ENCODE results near the gene CGB5. TPM values are rescaled to one million over a fixed set of nuclear protein-coding genes. Genes with fewer than 3 reads are reported as not detected.

Gene CGB5
- total and polyA plus RNA-seq, 2 experiments from 2014 or later = not detected

DNA sequence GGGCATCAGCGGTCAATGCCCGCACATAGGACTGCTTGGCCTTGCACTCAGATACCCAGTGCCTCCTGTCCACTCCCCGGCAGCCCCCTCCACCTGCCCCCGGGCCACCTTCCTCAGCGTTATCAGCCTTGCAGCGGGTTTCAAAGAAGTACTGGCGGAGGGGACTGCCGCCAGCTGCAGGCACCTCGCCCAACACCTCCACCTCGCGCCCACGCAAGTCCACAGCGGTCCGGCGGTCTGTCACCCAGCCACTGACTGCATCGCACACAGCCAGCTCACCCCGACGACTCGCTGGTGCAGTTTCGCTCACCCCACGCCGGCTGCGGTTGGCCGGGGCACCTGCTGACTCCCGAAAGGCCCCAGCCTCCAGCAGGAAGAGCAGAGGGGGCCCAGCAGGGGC, 17.8 kb downstream of the CGB5 start:
- no peak overlapping the region for H3K4me3 ChIP-seq
- H3K79me2 ChIP-seq (replicated peaks; ENCODE audit: insufficient read depth) = no peaks in the 10 kb centered on the region
- TF ChIP-seq, protein P1, sequence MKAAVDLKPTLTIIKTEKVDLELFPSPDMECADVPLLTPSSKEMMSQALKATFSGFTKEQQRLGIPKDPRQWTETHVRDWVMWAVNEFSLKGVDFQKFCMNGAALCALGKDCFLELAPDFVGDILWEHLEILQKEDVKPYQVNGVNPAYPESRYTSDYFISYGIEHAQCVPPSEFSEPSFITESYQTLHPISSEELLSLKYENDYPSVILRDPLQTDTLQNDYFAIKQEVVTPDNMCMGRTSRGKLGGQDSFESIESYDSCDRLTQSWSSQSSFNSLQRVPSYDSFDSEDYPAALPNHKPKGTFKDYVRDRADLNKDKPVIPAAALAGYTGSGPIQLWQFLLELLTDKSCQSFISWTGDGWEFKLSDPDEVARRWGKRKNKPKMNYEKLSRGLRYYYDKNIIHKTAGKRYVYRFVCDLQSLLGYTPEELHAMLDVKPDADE (IDR thresholded peaks at IDR 0.05) = no peak
- TF ChIP-seq POLR2AphosphoS5 (IDR thresholded peaks at IDR 0.05; ENCODE audit: low read depth) (no peak), JUNB (IDR thresholded peaks at IDR 0.05; ENCODE audit: unreplicated experiment) (no peak), EZH2 (IDR thresholded peaks at IDR 0.05; ENCODE audit: low read depth, unreplicated experiment) (no peak), ZNF114 (CRISPR knock-in tag; IDR thresholded peaks at IDR 0.05) (no peak), CREB1 (CRISPR knock-in tag; IDR thresholded peaks at IDR 0.05; ENCODE audit: low read depth) (no peak), NANOG (IDR thresholded peaks at IDR 0.05; ENCODE audit: borderline replicate concordance) (no peak), STAT1 (IDR thresholded peaks at IDR 0.05; ENCODE audit: unreplicated experiment) (no peak), ZNF331 (CRISPR knock-in tag; IDR thresholded peaks at IDR 0.05; ENCODE audit: low read depth) (no peak), EZH2phosphoT487 (IDR thresholded peaks at IDR 0.05; ENCODE audit: unreplicated experiment) (no peak)
- TF ChIP-seq, protein P2, sequence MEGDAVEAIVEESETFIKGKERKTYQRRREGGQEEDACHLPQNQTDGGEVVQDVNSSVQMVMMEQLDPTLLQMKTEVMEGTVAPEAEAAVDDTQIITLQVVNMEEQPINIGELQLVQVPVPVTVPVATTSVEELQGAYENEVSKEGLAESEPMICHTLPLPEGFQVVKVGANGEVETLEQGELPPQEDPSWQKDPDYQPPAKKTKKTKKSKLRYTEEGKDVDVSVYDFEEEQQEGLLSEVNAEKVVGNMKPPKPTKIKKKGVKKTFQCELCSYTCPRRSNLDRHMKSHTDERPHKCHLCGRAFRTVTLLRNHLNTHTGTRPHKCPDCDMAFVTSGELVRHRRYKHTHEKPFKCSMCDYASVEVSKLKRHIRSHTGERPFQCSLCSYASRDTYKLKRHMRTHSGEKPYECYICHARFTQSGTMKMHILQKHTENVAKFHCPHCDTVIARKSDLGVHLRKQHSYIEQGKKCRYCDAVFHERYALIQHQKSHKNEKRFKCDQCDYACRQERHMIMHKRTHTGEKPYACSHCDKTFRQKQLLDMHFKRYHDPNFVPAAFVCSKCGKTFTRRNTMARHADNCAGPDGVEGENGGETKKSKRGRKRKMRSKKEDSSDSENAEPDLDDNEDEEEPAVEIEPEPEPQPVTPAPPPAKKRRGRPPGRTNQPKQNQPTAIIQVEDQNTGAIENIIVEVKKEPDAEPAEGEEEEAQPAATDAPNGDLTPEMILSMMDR (conservative IDR thresholded peaks at IDR 0.05; ENCODE audit: low read depth in 2 of 2) = no peak
- TF ChIP-seq, protein P3, sequence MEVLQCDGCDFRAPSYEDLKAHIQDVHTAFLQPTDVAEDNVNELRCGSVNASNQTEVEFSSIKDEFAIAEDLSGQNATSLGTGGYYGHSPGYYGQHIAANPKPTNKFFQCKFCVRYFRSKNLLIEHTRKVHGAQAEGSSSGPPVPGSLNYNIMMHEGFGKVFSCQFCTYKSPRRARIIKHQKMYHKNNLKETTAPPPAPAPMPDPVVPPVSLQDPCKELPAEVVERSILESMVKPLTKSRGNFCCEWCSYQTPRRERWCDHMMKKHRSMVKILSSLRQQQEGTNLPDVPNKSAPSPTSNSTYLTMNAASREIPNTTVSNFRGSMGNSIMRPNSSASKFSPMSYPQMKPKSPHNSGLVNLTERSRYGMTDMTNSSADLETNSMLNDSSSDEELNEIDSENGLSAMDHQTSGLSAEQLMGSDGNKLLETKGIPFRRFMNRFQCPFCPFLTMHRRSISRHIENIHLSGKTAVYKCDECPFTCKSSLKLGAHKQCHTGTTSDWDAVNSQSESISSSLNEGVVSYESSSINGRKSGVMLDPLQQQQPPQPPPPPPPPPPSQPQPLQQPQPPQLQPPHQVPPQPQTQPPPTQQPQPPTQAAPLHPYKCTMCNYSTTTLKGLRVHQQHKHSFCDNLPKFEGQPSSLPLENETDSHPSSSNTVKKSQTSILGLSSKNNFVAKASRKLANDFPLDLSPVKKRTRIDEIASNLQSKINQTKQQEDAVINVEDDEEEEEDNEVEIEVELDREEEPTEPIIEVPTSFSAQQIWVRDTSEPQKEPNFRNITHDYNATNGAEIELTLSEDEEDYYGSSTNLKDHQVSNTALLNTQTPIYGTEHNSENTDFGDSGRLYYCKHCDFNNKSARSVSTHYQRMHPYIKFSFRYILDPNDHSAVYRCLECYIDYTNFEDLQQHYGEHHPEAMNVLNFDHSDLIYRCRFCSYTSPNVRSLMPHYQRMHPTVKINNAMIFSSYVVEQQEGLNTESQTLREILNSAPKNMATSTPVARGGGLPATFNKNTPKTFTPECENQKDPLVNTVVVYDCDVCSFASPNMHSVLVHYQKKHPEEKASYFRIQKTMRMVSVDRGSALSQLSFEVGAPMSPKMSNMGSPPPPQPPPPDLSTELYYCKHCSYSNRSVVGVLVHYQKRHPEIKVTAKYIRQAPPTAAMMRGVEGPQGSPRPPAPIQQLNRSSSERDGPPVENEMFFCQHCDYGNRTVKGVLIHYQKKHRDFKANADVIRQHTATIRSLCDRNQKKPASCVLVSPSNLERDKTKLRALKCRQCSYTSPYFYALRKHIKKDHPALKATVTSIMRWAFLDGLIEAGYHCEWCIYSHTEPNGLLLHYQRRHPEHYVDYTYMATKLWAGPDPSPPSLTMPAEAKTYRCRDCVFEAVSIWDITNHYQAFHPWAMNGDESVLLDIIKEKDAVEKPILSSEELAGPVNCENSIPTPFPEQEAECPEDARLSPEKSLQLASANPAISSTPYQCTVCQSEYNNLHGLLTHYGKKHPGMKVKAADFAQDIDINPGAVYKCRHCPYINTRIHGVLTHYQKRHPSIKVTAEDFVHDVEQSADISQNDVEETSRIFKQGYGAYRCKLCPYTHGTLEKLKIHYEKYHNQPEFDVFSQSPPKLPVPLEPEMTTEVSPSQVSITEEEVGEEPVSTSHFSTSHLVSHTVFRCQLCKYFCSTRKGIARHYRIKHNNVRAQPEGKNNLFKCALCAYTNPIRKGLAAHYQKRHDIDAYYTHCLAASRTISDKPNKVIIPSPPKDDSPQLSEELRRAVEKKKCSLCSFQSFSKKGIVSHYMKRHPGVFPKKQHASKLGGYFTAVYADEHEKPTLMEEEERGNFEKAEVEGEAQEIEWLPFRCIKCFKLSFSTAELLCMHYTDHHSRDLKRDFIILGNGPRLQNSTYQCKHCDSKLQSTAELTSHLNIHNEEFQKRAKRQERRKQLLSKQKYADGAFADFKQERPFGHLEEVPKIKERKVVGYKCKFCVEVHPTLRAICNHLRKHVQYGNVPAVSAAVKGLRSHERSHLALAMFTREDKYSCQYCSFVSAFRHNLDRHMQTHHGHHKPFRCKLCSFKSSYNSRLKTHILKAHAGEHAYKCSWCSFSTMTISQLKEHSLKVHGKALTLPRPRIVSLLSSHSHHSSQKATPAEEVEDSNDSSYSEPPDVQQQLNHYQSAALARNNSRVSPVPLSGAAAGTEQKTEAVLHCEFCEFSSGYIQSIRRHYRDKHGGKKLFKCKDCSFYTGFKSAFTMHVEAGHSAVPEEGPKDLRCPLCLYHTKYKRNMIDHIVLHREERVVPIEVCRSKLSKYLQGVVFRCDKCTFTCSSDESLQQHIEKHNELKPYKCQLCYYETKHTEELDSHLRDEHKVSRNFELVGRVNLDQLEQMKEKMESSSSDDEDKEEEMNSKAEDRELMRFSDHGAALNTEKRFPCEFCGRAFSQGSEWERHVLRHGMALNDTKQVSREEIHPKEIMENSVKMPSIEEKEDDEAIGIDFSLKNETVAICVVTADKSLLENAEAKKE (CRISPR knock-in tag; IDR thresholded peaks at IDR 0.05) = no peak
- TF ChIP-seq, protein P4, sequence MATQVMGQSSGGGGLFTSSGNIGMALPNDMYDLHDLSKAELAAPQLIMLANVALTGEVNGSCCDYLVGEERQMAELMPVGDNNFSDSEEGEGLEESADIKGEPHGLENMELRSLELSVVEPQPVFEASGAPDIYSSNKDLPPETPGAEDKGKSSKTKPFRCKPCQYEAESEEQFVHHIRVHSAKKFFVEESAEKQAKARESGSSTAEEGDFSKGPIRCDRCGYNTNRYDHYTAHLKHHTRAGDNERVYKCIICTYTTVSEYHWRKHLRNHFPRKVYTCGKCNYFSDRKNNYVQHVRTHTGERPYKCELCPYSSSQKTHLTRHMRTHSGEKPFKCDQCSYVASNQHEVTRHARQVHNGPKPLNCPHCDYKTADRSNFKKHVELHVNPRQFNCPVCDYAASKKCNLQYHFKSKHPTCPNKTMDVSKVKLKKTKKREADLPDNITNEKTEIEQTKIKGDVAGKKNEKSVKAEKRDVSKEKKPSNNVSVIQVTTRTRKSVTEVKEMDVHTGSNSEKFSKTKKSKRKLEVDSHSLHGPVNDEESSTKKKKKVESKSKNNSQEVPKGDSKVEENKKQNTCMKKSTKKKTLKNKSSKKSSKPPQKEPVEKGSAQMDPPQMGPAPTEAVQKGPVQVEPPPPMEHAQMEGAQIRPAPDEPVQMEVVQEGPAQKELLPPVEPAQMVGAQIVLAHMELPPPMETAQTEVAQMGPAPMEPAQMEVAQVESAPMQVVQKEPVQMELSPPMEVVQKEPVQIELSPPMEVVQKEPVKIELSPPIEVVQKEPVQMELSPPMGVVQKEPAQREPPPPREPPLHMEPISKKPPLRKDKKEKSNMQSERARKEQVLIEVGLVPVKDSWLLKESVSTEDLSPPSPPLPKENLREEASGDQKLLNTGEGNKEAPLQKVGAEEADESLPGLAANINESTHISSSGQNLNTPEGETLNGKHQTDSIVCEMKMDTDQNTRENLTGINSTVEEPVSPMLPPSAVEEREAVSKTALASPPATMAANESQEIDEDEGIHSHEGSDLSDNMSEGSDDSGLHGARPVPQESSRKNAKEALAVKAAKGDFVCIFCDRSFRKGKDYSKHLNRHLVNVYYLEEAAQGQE (IDR thresholded peaks at IDR 0.05; ENCODE audit: unreplicated experiment) = no peak
- H2AFZ ChIP-seq = no peak overlapping the region
- no peak overlapping the region for H3K4me2 ChIP-seq
- H3F3A ChIP-seq (replicated peaks; ENCODE audit: low read depth) = no peaks in the 10 kb centered on the region
- H3K9me3 Mint-ChIP-seq = no peaks in the 10 kb centered on the region; the same call in 2 of the 3 replicates
- H3K9me2 ChIP-seq (ENCODE audit: insufficient read depth) = no peaks in the 10 kb centered on the region
- H3K4me3 Mint-ChIP-seq = no peak overlapping the region
- DNase-seq (ENCODE audit: low spot score) (no peak), ATAC-seq (no peak)
- no peaks in the 10 kb centered on the region for H3K36me3 Mint-ChIP-seq (ENCODE audit: low read depth)
- H4K20me1 ChIP-seq (replicated peaks; ENCODE audit: insufficient read depth) = no peaks in the 10 kb centered on the region
- H3K36me3 ChIP-seq (ENCODE audit: insufficient read depth) = no peaks in the 10 kb centered on the region
- peaks cover 41% of the 10 kb centered on the region for H3K27me3 Mint-ChIP-seq (ENCODE audit: insufficient read depth, low read depth, poor library complexity)
- peaks cover 36% of the 10 kb centered on the region for H3K4me1 ChIP-seq (ENCODE audit: insufficient read depth)
- H3K27ac ChIP-seq (ENCODE audit: low read depth) = no peak overlapping the region
- H3K27me3 ChIP-seq (ENCODE audit: insufficient read depth) = peaks cover 60% of the 10 kb centered on the region
- H3K4me1 Mint-ChIP-seq = peaks cover 36% of the 10 kb centered on the region
- no peak overlapping the region for H3K27ac Mint-ChIP-seq

Data from GM23338 (cell line).